Mucosa of descending colon (tissue), 3 donors: ENCODE results near the gene GLT8D2. TPM values are rescaled to one million over a fixed set of nuclear protein-coding genes. Genes with fewer than 3 reads are reported as not detected.

Experiments used
- ATAC-seq: fragments of 200-7000 bp; cut with Tn5 transposase; one replicate; pipeline ENCODE4 v1.9.1; 2020; ENCODE audit warnings: mild to moderate bottlenecking, moderate library complexity
- DNase-seq, 3 donors: peaks; one replicate each; pipeline ENCODE4 v3.0.0-alpha.2; 2020
- H3K36me3 ChIP-seq: fragments of 200-600 bp; one replicate; pipeline ENCODE4 v1.8.0; 2021; ENCODE audit warnings: low read depth, mild to moderate bottlenecking
- H3K4me1 ChIP-seq: fragments of 200-600 bp; one replicate; pipeline ENCODE4 v1.8.0; 2021; ENCODE audit warnings: low read depth, mild to moderate bottlenecking
- H3K4me3 ChIP-seq: fragments of 200-600 bp; one replicate; pipeline ENCODE4 v1.8.0; 2021; ENCODE audit warnings: mild to moderate bottlenecking
- H3K9me3 ChIP-seq: fragments of 200-600 bp; one replicate; pipeline ENCODE4 v1.8.0; 2021; ENCODE audit warnings: mild to moderate bottlenecking
- intact Hi-C, 2 donors: fragments of 100-400 bp; cut with DNase I in 1 of 2; cut with micrococcal nuclease in 1 of 2; formaldehyde crosslinking; loops; one replicate each; pipeline versions ENCODE4 v1.11.0 to v1.11.1; 2022; cut with DNase I, micrococcal nuclease
- total RNA-seq, 3 donors: library from RNA; stranded (reverse); fragmentation: NEBNext Ultra II Directional in 2 of 3; extraction: Animal tissue kit (Norgen Biotek cat#: 25700) in 2 of 3; gene quantifications; one replicate each; pipeline versions ENCODE4 v1.2.1 to v1.2.4, GENCODE V29; 2021 to 2023
- TF ChIP-seq, protein P1 (sequence below): fragments of 200-600 bp; IDR thresholded peaks from one replicate; pipeline ENCODE4 v1.8.0; 2022; ENCODE audit warnings: antibody characterized with exemption, mild to moderate bottlenecking
- donor health status: DM: no; HTN: no; CAD: no; lungs with moderate emphysema.
- donor health status: DM: no; HTN: no; CAD: no.
- donor health status: DM: no; HTN: yes; CAD: no.

The GLT8D2 gene
- total RNA-seq, 3 donors from 2014 or later = 2.5 to 13.7 (median 4.4) TPM

DNA sequence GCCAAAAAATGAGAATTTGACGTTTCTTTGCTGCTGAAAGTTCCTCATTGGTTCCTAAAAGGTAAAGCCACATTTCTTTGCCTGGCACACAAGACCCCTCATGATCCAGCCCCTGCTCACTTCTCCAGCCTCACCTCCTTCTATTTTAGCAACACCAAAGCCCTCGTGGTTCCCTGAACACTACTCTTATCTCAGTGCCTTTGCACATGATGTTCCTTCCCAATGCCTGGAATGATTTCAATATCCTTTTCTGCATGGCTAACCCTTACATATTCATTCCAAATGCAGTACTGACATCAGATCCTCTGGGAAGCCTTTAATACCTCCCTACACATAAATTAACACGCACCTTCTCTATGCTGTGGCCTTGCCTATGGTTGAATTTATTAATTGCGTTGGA lies 39.9 kb downstream of the GLT8D2 start:
- Histone ChIP-seq H3K4me3 (no peak overlapping the region), H3K4me1 (no peaks in the 10 kb centered on the region), H3K36me3 (no peaks in the 10 kb centered on the region), H3K9me3 (no peaks in the 10 kb centered on the region)
- DNase-seq (no peak), ATAC-seq (no peak)
- TF ChIP-seq, protein P1, sequence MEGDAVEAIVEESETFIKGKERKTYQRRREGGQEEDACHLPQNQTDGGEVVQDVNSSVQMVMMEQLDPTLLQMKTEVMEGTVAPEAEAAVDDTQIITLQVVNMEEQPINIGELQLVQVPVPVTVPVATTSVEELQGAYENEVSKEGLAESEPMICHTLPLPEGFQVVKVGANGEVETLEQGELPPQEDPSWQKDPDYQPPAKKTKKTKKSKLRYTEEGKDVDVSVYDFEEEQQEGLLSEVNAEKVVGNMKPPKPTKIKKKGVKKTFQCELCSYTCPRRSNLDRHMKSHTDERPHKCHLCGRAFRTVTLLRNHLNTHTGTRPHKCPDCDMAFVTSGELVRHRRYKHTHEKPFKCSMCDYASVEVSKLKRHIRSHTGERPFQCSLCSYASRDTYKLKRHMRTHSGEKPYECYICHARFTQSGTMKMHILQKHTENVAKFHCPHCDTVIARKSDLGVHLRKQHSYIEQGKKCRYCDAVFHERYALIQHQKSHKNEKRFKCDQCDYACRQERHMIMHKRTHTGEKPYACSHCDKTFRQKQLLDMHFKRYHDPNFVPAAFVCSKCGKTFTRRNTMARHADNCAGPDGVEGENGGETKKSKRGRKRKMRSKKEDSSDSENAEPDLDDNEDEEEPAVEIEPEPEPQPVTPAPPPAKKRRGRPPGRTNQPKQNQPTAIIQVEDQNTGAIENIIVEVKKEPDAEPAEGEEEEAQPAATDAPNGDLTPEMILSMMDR = no peak
- intact Hi-C loops = no loop called here

DNA sequence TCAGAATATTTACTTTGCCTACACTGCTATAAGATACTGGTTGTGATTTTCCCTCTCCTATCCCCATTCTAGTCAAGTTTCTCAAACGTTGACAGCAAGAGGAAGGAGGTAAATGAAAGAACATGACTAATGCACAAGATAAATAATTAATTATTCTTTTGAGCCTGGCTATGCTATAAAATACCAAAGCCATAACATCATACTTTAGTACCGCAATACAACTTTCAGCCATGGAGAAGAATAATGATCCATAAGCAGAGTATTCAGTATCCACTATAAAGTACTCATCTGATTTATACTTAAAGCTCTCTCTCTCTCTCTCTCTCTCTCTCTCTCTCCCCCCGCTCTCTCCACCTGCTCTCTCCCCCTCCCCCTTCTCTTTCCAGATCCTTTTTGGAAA lies 43.1 kb downstream of the GLT8D2 start:
- H3K4me3 ChIP-seq = no peak overlapping the region
- no peaks in the 10 kb centered on the region for H3K4me1 ChIP-seq
- H3K36me3 ChIP-seq = no peaks in the 10 kb centered on the region
- ATAC-seq = no peak
- no peak for DNase-seq
- intact Hi-C loops = no loop called here
- TF ChIP-seq, protein P1 = no peak
- H3K9me3 ChIP-seq = no peaks in the 10 kb centered on the region

- intact Hi-C loops = no loop called here
- ATAC-seq (no peak), DNase-seq (no peak)
- H3K36me3 ChIP-seq = no peaks in the 10 kb centered on the region
- no peaks in the 10 kb centered on the region for H3K9me3 ChIP-seq
- H3K4me3 ChIP-seq = no peak overlapping the region
- H3K4me1 ChIP-seq = no peaks in the 10 kb centered on the region
- TF ChIP-seq, protein P1 = no peak
Observed at GRCh38 chr12:104003596-104003995, 46.4 kb downstream of the GLT8D2 start.

- no peaks in the 10 kb centered on the region for H3K36me3 ChIP-seq
- H3K4me1 ChIP-seq = no peaks in the 10 kb centered on the region
- DNase-seq (no peak), ATAC-seq (no peak)
- intact Hi-C loops = no loop called here
- TF ChIP-seq, protein P1 = no peak
- no peaks in the 10 kb centered on the region for H3K9me3 ChIP-seq
- H3K4me3 ChIP-seq = no peak overlapping the region
Observed at GRCh38 chr12:104002686-104003085, 47.3 kb downstream of the GLT8D2 start.

DNA sequence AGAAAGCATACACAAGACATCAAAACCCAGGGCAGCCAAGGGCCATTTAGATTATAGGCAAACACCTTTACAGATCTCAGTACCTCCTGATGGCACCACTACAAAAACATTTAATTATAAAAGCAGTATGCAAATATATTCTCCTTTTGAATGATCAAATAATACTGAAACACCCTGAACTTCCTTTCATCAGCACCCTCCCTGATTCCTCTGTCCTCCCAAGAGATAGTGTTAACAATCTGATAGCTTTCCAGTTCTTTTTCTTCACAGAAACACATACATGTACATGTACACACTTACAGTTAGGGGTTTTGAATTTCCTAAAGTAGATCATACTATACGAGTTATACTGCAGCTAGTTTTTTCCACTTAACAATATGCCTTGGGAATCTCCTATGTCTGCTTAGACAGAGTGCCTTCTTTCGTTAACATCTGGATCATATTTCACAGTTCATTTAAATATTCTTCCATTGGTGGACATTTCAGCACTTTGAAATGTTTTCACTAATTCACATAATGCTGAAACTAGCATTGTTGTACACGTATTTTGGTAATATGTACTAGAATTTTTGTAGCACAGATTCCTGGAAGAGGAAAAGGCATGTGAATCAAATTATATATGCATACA lies 49.1 kb downstream of the GLT8D2 start:
- Histone ChIP-seq H3K36me3 (no peaks in the 10 kb centered on the region), H3K4me1 (no peaks in the 10 kb centered on the region), H3K9me3 (no peaks in the 10 kb centered on the region), H3K4me3 (no peak overlapping the region)
- no peak for DNase-seq
- intact Hi-C loops = no loop called here
- ATAC-seq = no peak
- TF ChIP-seq, protein P1 = no peak

GRCh38 chr12:103998976-103999375 lies 51.0 kb downstream of the GLT8D2 start:
- H3K4me3 ChIP-seq = no peak overlapping the region
- ATAC-seq (no peak), DNase-seq (no peak)
- TF ChIP-seq, protein P1 = no peak
- intact Hi-C loops = no loop called here
- H3K4me1 ChIP-seq = no peaks in the 10 kb centered on the region
- no peaks in the 10 kb centered on the region for H3K9me3 ChIP-seq
- no peaks in the 10 kb centered on the region for H3K36me3 ChIP-seq
